Hippocampal formation (tissue), 2 donors: ENCODE results near the gene LIPT1.
"Not testable (repeated sequence)": the region's sequence is repeated elsewhere in the genome, so short reads cannot be mapped to it uniquely, and the experiment has no call there.

Experiments
- DNase-seq, 2 donors: peaks; one replicate each; lab custom pipeline; 2025; lab: John Stamatoyannopoulos, UW

Gene LIPT1

DNA sequence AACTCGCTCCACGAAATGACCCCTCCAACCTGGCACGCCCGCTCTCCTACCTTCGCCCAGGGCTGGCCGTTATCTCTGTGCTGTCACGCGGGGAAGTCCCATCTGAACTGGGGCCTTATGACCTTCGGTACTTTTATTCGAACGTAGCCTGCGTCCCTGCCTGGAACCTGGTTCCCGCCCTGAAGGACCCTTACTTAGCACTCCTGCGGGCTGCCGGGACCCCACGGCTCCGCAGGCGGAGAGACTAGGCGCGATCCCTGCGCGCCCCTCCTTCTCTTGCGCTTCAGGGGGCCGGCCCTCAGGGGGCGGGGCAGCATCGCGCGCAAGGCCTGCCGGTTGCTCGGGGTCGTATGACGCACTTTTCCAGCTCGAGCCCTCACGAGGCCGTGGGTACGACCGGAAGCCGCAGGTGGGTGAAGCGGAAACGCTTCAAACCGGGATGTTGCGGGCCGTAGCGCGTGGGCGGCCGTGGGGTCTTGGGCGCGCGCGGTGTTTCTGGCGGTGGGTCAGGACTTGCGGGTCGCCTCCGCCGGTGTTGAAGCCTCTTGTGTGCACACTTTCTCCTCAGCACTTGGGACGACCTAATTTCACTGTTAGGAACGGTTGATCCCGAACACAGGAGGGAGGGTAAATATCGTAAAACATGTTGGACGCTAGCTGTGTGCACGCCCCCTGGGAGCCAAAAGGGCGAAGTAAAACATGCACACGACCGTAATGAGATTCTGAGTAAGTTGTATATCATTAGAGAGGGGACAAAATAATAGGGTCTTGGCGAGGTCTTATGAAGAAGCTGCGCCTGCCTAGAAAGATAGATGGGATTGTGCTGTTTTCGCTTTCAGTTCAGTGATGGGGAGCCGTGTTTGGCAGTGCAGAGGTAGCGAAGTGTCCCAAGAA lies at the start of gene LIPT1, which contains the start of gene TSGA10:
TSS of gene LIPT1 (plus strand) at position 325 of the 894 bp plus-strand sequence. CDS start 6,991 bp downstream, outside the sequence.
TSS of gene TSGA10 (minus strand) at position 300 of the 894 bp plus-strand sequence. CDS start 45,503 bp downstream, outside the sequence.
- peak; percentile 72 to 83 for DNase-seq

DNA sequence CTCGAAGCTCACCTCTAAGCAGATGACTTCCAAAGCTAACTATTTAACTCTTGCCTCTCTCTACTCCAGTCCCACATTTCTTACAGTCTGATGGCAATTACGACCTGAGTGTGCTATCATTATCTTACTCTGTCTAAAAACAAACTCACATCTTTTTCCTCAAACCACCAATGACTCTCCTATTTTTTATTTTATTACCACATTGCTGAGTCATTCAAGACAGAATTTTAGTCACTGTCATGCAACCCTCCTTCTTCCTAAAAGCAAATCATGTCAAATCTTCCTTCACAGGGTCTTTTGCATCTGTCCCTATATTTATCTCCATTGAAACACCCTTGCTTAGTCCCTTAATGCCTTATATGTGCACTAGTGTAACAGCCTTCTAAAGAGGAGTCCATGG lies 47.9 kb upstream of the LIPT1 start:
- no peak for DNase-seq

DNA sequence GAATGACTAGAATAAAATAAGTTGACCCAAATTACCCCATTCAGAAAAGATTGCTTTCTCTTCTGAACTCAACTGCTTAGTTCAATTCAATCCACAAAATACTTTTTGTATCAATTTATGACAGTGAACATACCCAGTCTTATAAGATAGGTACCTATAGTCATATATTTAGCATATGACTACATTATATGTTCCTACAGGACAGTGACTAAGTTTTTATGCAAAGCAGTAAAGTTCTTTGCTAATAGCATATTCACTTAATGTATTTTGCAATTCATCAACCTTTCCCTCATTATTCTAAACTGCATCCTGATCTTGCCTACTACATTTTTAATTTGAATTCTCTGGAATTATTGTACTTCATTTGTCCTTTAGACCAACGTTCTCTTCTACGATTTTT lies 43.5 kb upstream of the LIPT1 start:
- DNase-seq = no peak

DNA sequence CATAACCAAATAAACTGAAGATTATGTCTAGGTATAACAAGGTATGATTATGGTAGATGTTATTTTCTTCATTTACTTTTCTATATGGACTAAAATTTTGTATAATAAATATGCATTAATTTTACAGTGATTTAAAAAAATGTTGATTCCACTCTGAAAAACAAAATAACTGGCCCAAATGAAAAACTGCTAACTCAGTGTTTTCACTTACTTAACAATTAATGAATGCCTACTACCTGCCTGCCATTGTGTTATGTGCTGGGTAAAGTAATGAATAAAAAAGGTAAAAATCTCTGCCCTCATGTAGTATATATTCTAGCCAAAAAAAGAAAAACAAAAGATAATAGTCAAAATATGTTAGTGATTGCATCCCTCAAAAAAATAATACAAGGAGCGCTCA lies 42.8 kb upstream of the LIPT1 start:
- DNase-seq = no peak

DNA sequence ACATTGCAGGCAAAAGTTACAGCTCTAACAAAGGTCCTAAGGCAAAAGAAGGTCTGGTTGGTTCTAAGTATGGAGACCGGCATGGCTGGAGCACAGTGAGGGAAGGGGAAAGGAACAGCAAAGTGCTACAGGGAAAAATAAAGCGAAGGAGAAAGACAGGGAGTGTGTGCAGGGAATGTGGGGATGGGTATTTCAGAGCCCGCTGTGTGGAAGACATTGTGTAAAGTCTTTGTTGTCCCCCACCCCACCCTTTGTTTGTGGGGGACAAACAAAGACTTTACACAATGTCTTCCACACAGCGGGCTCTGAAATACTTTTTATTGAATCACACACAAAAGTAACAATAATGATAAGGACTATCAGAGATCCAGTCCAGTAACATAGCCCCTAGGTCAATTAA lies 42.1 kb upstream of the LIPT1 start:
- peak; percentile 12 to 35 for DNase-seq

DNA sequence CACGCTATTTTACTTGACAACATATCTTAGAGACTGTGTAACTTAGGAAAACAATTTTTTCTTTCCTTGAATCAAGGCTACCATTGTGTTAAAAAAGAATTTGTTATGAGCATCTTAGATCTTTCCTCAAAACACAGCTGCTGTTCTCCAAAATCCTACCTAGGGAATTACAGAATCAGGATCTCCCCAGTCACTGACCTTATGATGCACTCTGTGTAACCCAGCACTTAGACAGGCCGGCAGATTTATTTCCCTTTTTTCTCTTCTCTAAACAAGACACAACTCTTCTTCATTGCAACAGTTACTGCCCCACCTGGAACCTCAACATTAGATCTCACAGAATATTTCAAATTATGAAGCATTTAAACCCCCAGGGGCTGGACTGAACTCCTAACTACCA lies 26.8 kb upstream of the LIPT1 start:
- no peak for DNase-seq

DNA sequence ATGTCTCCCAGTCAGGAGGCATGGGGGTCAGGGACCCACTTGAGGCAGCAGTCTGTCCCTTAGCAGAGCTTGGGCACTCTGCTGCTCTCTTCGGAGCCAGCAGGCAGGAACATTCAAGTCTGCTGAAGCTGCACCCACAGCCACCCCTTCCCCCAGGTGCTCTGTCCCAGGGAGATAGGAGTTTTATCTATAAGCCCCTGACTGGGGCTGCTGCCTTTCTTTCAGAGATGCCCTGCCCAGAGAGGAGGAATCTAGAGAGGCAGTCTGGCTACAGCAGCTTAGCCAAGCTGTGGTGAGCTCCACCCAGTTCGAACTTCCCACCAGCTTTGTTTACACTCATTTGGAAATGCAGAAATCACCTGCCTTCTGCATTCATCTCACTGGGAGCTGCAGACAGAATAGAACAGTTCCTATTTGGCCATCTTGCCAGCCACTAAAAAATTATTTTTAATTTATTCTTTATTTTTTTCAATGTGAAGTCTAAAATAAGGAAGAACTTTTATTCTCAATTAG lies 19.7 kb upstream of the LIPT1 start:
- DNase-seq = not testable (repeated sequence)

DNA sequence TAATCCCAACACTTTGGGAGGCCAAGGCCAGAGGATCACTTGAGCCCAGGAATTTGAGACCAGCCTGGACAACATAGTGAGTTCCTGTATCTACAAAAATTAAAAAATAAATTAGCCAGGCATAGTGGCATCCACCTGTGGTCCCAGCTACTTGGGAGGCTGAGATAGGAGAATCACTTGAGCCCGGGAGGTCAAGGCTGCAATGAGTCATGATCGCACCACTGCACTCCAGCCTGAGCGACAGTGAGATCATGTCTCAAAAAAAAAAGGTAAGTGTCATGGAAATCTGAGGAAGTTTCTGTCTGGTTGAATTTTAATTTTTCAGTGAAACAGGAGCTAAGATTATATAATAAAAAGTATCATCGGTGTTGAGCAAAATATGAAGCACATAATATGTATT lies 15.8 kb upstream of the LIPT1 start:
- no peak for DNase-seq

DNA sequence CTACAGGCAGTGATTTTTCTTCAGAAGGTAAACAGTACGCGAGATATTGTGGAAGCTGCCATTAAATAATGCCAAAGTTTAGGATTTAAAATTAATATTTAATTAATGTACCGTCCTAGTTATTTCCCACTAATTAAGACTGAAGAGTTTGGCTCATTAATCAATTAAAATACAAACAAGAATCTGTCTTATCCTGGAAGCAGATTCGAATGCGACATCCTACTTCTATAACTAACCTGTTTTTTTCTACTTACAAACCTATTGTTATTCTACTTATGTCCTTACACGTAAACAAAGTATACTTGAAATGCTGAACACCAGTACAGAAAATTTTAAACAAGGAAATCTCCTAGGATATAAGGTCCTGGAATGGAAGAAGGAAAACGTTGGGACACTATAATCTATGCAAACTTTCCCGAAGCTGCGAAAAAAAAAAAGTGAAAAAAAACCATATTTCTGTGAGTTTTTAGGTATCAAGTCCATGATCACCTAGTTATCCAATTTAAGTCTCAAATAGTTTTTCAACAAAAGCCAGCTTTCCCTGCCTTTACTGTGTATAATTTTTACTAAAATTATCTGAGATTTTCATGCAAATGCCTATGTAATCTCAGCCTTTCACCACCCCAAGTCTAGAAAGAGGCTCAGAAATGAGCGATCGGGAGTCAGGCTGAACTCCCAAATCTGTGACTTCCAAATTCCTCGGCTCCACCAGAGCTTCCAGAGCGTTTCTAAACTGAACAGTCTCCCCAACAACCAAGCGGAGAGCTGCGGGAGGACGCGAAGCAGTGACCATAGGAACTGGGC lies 14.5 kb upstream of the LIPT1 start:
- peak in 1 of 2 donors; percentile 67 for DNase-seq

DNA sequence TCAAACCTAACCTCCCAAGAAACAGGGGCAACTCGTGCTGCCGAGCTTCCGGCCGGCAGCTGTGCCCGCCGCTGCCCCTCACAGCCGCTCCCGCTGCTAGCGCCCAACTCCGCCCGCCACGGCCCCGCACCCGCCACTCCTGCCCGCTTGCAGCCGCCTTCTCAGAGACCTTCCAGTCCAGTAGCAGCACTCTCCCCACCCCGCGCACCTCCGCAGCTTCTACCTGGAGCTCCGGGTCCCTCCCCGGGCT lies 14.0 kb upstream of the LIPT1 start:
- DNase-seq = no peak

DNA sequence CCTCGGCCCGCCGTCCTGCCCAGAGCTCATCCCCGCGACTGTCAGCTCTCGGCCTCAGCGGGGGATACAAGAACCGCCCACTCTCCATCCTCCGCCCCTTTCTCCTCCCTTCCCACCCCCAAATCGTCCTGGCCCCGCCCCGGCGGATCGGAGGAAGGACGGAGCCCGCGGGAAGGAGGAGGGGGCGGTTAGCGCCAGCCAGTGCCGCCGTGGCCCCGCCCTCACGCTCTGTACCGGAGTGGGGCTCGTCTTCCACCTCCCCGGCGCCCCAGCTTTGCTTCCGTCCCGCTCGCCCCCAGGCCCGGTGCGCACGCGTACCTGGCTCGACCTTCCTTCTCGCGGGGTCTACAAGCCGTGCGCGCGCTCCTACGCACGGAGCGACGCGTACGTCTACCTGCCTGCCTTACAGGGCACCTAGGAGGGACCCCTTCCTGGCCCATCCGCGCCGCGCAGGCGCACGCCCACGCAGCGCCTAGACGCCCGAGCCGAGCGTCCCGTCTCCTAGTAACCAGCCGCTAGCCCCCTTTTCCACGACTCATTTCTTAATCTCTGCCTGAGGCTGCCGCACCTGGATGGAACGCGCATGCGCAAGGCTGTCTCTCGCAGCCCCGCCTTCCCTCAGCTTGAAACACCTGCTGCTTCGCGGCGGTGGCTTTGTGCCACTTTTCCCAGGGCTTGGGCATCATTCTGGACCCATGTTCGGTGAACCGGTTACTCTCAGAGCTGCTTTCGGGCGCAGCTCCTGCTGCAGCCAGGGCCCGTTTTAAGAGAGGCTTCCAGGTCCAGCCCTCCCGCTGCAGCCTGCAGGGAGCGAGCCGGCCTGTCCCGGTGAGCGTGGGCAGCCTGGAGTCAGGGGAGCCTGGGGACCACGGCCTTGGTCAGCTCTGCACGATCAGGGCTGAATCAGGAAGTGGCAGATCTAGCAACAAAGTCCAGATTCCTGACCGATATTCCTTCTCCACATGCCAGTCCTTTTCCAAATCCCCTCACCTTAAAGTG lies 13.4 kb upstream of the LIPT1 start, which contains the start of gene C2orf15:
TSS of gene C2orf15 (plus strand) at position 598 of the 999 bp plus-strand sequence. CDS start 8,852 bp downstream, outside the sequence.
- DNase-seq = peak; percentile 93

DNA sequence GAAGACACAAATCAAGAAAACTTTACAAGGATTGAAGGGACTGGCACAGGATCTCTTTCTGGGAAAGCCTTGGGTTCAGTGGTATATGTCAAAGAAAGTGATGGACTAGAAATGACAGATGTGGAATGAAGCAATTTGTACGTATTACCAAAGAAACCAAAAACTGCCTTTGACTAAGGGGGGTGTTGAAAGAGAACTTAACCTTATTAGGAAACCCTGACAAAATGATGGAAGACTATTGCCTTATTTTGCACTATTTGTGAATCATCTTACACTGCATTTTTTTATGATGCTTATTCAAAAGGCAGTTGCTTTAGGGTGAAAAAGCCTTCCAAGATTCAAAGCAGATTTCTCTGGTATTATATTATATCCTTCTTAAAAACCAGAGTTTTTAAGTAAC lies 4.1 kb upstream of the LIPT1 start:
- no peak for DNase-seq

DNA sequence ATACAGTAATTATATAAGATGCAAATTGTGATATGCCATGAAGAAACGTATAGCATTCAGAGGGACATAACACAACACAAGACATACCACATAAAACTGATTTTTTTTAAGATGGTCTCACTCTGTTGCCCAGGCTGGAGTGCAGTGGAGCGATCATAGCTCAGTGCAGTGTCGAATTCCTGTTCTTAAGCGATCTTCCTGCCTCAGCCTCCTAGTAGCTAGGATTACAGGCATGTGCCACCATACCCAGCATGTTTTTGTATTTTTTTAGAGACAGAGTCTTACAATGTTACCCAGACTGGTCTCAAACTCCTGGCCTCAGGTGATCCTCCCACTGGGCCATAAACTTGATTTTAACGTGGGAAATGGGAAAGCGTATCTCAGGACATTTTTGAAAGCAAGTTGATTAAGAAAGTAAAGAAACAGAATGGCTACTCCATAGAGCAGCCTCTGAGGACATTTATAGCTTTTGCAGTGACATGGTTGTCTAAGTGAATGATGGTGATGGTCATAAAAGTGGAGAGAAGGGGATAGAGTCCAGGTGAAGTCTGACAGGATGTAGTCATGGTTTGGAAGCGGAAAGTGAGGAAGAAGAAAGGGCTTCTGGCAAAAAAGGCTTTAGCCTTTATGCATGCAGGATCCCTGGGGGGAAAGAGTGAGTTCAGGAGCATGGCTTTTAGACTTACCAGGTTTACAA lies 2.4 kb upstream of the LIPT1 start:
- no peak for DNase-seq

DNA sequence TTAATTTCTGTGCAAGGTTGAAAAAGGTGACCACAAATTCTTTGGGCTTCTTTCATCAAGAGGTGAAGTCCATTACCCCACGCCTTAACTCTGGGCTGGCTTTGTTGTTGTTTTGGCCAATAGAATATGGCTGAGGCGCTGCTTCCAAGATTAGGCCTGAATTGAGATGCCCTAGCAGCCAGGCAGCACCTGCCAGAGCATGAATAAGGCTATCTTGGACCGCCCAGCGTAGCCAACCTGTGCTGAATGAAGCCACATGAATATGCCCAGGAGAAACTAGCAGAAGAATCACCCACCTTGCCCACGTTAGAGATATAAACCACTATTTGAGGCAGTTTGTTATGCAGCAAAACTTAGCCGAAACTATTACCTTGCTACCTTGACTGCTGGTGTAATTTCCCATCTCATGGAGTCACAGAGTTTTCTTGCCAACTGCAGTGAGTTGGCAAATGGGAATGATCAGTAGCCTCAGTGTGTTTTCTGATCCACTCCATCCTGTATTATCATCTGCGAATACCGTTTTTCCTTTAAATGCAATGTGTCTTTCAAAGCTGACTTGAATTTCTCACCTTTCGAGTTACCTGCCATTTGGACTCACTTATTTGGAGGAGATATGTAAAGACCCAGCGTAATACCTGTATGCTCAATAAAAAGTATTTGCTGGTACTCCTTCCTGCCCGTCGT lies 704 bp upstream of the LIPT1 start:
- DNase-seq = no peak

DNA sequence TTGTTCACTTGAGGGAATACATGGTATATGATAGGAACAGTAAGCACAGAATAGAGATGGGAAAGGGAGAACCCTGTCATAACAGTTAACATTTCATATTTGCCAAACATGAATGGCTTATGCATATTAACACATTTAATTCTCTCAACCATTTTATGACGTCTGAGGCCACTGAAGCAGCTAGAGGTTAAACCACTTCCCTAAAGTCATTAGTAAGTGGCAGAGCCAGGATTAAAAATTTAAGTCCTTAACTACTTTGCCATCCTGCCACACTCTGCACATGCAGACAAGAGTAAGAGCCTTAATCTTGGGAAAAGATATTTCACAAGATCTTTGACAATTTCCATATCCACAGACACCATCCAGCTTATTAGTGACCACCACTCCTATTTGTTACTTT lies 2.1 kb downstream of the LIPT1 start:
- DNase-seq = no peak

DNA sequence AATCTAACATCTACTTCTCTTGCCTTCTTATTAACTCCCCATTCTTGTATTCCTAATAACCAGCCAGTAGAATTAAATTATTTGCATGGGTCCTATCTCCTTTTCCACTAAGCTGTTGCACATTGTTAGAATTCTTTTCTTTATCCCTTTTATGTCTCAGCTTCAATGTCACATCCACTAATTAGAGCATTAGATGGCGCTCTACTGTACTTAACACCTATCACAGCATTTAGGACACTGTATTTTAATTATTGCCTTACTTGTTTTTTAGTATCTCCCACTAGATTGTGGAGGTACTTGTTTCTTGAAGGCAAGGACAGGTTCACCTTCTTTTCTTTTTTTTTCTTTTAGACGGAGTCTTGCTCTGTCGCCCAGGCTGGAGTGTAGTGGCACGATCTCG lies 3.8 kb downstream of the LIPT1 start:
- no peak for DNase-seq

DNA sequence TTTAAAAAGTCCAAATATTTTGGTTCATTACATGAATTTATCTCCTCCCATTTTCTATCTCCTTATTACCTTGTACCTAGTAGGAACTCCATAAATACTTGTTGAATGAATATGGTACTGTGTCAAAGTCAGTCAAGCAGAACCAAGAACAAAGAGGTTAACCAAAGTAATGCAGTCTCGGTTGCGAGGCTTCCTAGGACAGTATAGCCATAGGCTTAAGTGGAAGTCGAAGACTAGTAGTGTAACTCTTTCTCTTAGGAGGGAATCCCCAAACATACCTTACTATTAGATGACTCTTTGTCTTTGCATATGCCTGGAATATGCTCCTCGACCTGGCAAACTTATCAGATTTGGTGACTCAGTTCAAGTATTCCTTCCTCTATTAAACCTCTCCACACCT lies 4.8 kb downstream of the LIPT1 start:
- DNase-seq = no peak

DNA sequence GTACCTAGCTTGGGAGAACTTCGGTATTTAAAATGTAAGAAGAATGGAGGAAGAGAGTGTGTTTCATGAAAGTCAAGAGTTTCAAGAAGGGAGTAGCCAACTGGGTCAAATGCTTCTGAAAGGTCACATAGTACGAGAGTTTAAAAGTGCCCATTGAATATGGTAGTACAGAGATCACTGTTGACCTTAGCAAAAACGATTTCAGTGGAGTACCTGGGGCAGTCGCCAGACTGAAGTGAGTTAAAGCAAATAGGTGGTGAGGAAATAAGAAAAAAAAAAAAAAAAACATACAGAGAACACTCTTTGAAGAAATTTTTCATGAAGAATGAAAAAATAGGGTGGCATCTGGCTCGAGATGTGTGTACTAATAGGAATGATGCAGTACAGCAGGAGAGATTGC lies 11.5 kb downstream of the LIPT1 start:
- no peak for DNase-seq

DNA sequence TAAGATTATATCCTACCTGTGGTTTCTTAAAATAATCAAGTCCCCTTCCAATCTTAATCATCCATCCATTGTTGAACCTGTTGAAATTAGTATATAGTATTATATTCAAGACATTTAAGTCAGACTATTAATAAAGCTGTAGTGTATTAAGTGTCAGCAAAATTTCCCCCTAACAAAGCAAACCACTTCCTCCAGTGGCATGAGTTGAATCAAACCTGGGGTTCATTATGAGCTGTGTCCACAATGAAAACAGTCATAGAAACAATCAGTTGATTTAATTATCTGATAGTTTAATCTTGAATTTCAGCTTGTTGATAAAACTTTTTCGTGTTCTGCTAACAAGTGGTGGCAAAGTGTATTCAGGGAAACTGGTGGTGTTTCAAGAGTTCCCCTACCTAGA lies 14.8 kb downstream of the LIPT1 start:
- DNase-seq = no peak

DNA sequence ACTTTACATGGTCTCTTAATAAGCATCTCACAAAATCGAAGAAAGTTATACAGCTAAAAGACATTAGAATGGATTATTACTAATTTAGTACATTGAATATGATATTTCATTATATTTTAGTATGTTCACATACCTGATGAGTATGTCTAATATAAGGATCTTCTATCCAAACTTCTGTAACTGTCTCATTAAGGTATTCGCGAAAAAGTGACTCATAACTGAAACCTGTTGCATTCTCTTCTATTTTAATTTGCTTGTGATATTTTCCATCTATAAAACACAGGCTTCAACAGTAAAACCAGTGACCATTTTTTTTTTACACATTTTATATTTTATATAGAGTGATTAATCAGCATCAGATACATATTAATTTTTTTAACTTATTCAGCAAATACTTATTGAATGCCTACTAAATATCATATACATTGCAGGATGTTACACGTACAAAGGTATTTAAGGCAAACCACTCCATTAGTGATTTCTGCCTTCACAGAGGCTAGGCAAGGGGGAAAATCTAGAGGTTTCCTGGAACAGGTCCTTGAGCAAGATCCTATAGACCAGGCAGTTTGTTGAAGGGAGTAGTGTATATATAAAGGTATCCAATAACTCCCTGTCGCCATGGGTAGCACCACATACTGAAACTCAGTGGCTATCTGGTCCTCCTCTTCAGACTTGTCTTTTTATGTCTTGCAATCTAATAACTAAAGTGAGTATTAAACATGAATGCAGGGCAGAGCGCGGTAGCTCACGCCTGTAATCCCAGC lies 16.8 kb downstream of the LIPT1 start:
- DNase-seq = no peak
